B cell (primary cell): ENCODE measurements around the gene CDH16.

Experiments
- CTCF ChIP-seq: fragments of 200-600 bp; IDR thresholded peaks from one replicate; pipeline ENCODE4 v1.8.0; 2022; ENCODE audit warnings: antibody characterized with exemption, mild to moderate bottlenecking
- EZH2 ChIP-seq: IDR thresholded peaks from 2 replicates; pipeline ENCODE4 v1.6.1; 2012; ENCODE audit warnings: borderline replicate concordance, low read depth, mild to moderate bottlenecking, moderate library complexity, low read length; ENCODE audit not compliant: insufficient read depth, poor library complexity, severe bottlenecking

DNA sequence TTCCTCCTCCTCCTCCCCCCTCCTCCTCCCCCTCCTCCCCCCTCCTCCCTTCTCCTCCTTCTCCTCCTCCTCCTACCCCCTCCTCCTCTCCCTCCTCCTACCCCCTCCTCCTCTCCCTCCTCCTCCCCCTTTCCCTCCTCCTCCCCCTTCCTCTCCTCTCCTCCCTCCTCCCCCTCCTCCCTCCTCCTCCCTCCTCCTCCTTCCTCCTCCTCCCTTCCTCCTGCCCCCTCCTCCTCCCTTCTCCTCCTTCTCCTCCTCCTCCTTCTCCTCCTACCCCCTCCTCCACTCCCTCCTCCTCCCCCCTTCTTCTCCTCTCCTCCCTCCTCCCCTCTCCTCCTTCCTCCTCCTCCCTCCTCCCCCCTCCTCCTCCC is 45.0 kb downstream of the CDH16 start:
- TF ChIP-seq CTCF (no peak), EZH2 (no peak)
